Skeletal muscle tissue (tissue), 4 donors: ENCODE results near the gene ARID1B. TPM values are rescaled to one million over a fixed set of nuclear protein-coding genes. Genes with fewer than 3 reads are reported as not detected.

ENCODE experiments used
- H3K27ac ChIP-seq: one replicate; pipeline ENCODE4 v1.7.0; 2013; ENCODE audit warnings: mild to moderate bottlenecking, low read depth, low read length, inconsistent platforms
- H3K27me3 ChIP-seq, 3 donors: one replicate each; pipeline ENCODE4 v1.7.0; 2013; ENCODE audit warnings: low read length in 3 of 3; ENCODE audit not compliant: control insufficient read depth in 3 of 3, insufficient read depth in 3 of 3
- H3K36me3 ChIP-seq, 3 donors: one replicate each; pipeline ENCODE4 v1.7.0; 2013; ENCODE audit warnings: low read length in 3 of 3; ENCODE audit not compliant: control insufficient read depth in 3 of 3, insufficient read depth in 3 of 3
- H3K4me1 ChIP-seq, 3 donors: one replicate each; pipeline ENCODE4 v1.7.0; 2013; ENCODE audit warnings: low read length in 3 of 3, mild to moderate bottlenecking in 3 of 3; ENCODE audit not compliant: control insufficient read depth in 3 of 3, insufficient read depth in 3 of 3
- H3K4me3 ChIP-seq, 3 donors: one replicate each; pipeline ENCODE4 v1.7.0; 2013; ENCODE audit warnings: low read length in 3 of 3
- H3K9ac ChIP-seq, 3 donors: one replicate each; pipeline ENCODE4 v1.7.0; 2013; ENCODE audit warnings: low read length in 3 of 3, mild to moderate bottlenecking in 3 of 3, moderate library complexity in 2 of 3, low read depth in 1 of 3
- H3K9me3 ChIP-seq, 3 donors: one replicate each; pipeline ENCODE4 v1.7.0; 2013; ENCODE audit warnings: low read length in 3 of 3; ENCODE audit not compliant: control insufficient read depth in 3 of 3
- total RNA-seq: library from RNA; depleted of rRNA; stranded (reverse); fragments of >200 nt; gene quantifications from one replicate; pipeline ENCODE4 v1.2.3, GENCODE V29; 2014
- donor health status: Osteomylitis.

Gene ARID1B
- total RNA-seq, 1 donor from 2014 or later = 73.6 TPM

DNA sequence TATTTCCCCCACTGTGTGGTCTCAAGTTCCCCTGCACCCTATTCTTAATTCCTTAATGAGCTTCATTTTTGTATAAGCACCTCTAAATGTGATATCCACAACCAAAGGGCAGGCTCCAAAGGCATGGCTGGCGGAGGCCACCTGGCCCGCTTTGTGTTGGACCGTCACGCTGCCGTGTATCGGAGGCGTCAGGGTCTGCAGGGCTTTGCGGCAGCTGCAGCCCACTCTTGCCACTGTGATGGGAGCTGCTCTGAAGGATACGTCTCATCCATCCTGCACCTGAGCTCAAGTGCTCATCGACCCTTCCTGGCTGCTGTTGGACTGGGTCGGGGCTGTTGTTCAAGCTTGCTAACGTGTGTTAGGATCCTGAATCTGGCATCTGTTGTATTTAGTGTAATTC lies 177.6 kb downstream of the ARID1B start:
- H3K4me1 ChIP-seq = peaks cover 55 to 57% (median 55%) of the 10 kb centered on the region in 3 donors
- peak overlapping the region; percentile 95 for H3K27ac ChIP-seq
- H3K9me3 ChIP-seq = no peaks in the 10 kb centered on the region
- H3K27me3 ChIP-seq = no peaks in the 10 kb centered on the region
- no peaks in the 10 kb centered on the region for H3K36me3 ChIP-seq
- peak overlapping the region; percentile 11 to 49 (median 41) for H3K4me3 ChIP-seq
- H3K9ac ChIP-seq = peak overlapping the region; percentile 30 to 58 (median 57)

DNA sequence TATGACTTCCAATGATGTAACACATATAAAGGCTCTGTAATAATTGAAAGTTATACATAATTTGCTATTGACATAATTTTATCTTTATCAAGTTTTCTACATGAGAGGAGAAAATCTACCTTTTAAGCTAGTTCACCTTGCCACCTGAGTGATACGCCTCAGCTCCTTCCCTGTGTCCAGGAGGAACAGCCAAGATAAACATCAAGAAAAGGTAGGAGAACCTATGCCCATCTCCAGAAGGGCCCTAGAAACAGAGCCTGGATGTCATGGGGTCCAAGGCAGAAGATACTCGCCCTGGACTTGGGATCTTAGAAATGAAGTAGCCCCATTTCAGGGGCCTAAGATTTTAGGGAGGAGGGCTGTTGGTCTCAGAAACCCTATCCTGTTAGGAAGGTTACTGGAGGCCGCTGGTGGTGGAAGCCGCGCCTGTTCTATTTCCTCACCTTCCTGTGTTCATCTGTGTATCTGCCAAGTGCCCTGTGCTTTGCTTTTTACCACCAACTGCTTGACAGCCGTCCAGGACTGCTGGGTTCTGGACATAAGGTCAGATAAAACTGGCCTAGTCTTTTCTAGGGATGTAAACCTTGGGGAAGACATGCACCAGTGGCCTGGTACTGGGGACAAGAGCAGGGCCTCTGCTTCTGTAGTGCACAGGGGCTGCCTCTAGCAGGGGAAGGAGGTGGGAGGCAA lies 178.5 kb downstream of the ARID1B start:
- peak overlapping the region; percentile 95 for H3K27ac ChIP-seq
- H3K4me1 ChIP-seq = peaks cover 51 to 57% (median 51%) of the 10 kb centered on the region in 3 donors
- H3K9me3 ChIP-seq = no peaks in the 10 kb centered on the region
- no peaks in the 10 kb centered on the region for H3K36me3 ChIP-seq
- no peaks in the 10 kb centered on the region for H3K27me3 ChIP-seq
- peak overlapping the region; percentile 43 to 61 (median 58) for H3K9ac ChIP-seq
- H3K4me3 ChIP-seq = peak overlapping the region; percentile 10 to 34 (median 23)

DNA sequence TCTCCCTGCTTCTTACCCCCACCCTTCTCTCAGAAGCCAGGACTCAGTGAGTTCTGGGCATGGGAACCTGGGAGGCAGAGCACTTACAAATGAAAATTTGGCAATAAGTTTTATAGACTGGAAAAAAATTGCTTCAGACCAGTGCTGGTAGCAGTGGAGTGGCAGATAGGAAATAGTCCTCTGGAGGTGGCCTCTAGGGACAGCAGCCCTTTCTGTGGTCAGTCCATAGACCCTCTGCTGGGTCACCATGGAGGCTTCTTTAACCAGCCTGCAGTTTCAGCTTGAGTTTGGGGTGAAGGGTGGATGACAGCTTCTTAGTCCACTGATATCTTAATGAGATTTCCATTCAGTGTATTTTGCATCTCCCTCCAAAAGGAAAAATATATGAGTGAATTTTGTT lies 179.1 kb downstream of the ARID1B start:
- Histone ChIP-seq H3K36me3 (no peaks in the 10 kb centered on the region), H3K27ac (peak overlapping the region; percentile 95), H3K27me3 (no peaks in the 10 kb centered on the region), H3K4me1 (peaks cover 50 to 57% (median 52%) of the 10 kb centered on the region in 3 donors), H3K4me3 (no peak overlapping the region), H3K9me3 (no peaks in the 10 kb centered on the region), H3K9ac (peak overlapping the region; percentile 19 to 61 (median 43))

- Histone ChIP-seq H3K9ac (no peak overlapping the region), H3K9me3 (no peaks in the 10 kb centered on the region), H3K4me3 (no peak overlapping the region), H3K27ac (peak overlapping the region; percentile 95), H3K36me3 (no peaks in the 10 kb centered on the region), H3K4me1 (peaks cover 43 to 51% (median 49%) of the 10 kb centered on the region in 3 donors), H3K27me3 (no peaks in the 10 kb centered on the region)
Measured at GRCh38 chr6:156957931-156958547, 180.9 kb downstream of the ARID1B start.

DNA sequence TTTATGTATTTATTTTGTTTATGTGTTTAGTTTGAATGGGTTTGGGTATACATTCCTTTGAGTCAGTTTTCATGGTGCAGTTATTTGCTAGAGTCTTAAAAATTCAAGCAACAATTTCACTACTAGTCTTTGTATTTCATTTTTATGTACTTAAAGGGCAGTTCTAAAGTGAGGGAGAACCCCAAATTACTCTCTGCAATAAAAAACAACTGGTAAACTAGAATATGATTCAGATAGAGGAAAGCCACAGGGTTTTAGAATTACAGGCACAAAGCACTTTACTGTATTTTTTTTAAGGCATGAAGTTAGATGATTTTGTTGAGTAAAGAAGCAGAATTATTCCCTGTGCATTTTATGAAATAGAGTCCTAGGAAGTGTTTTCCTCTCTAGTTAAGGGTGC lies 183.3 kb downstream of the ARID1B start:
- no peak overlapping the region for H3K27ac ChIP-seq
- no peak overlapping the region for H3K4me3 ChIP-seq
- no peak overlapping the region for H3K9ac ChIP-seq
- H3K9me3 ChIP-seq = no peaks in the 10 kb centered on the region
- H3K36me3 ChIP-seq = no peaks in the 10 kb centered on the region
- no peaks in the 10 kb centered on the region for H3K27me3 ChIP-seq
- peaks cover 37 to 40% (median 39%) of the 10 kb centered on the region in 3 donors for H3K4me1 ChIP-seq

DNA sequence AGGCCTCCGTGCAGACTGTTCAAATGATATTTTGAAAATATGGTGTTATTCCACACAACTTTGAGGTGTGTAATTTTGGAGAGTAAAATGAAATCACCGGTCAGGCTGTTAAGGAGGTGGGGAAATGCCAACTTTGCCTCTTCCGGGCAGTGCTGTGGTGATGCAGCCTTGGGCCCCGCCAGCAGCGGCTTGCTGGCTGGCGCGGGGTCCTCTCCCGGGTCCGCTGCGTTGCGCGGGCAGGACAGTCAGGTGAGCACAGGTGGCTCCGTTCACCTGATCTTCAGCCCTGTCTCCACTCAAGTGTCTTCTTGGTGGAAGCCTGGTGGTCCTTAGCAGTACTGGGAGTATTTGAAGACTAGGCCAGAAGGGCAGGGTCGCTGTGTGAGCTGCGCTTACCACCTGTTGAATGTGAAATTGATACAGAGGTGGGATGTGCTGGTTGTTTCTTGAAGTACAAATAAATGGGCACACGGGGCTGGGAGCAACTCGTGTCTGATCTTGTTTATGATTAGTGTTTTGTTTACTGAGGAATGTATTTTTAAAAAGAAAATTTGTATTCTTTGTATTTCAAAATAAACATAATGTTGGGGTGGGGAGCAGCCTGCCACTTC lies 184.2 kb downstream of the ARID1B start:
- H3K4me3 ChIP-seq = no peak overlapping the region
- no peaks in the 10 kb centered on the region for H3K36me3 ChIP-seq
- no peaks in the 10 kb centered on the region for H3K27me3 ChIP-seq
- H3K4me1 ChIP-seq = peaks cover 28 to 32% (median 30%) of the 10 kb centered on the region in 3 donors
- no peak overlapping the region for H3K9ac ChIP-seq
- no peak overlapping the region for H3K27ac ChIP-seq
- no peaks in the 10 kb centered on the region for H3K9me3 ChIP-seq

- peaks cover 16 to 21% (median 17%) of the 10 kb centered on the region in 3 donors for H3K4me1 ChIP-seq
- no peaks in the 10 kb centered on the region for H3K9me3 ChIP-seq
- H3K27ac ChIP-seq = peak overlapping the region; percentile 66
- no peaks in the 10 kb centered on the region for H3K27me3 ChIP-seq
- H3K36me3 ChIP-seq = no peaks in the 10 kb centered on the region
- H3K4me3 ChIP-seq = peak overlapping the region; percentile 58 to 66 (median 61)
- peak overlapping the region; percentile 55 to 71 (median 66) for H3K9ac ChIP-seq
Measured at GRCh38 chr6:156963712-156964700, 186.8 kb downstream of the ARID1B start.

- H3K9me3 ChIP-seq = no peaks in the 10 kb centered on the region
- no peak overlapping the region for H3K27ac ChIP-seq
- H3K9ac ChIP-seq = no peak overlapping the region
- no peak overlapping the region for H3K4me3 ChIP-seq
- no peaks in the 10 kb centered on the region for H3K27me3 ChIP-seq
- H3K36me3 ChIP-seq = no peaks in the 10 kb centered on the region
- H3K4me1 ChIP-seq = peaks cover 34 to 46% (median 38%) of the 10 kb centered on the region in 3 donors
Measured at GRCh38 chr6:156967852-156968251, 190.7 kb downstream of the ARID1B start.

DNA sequence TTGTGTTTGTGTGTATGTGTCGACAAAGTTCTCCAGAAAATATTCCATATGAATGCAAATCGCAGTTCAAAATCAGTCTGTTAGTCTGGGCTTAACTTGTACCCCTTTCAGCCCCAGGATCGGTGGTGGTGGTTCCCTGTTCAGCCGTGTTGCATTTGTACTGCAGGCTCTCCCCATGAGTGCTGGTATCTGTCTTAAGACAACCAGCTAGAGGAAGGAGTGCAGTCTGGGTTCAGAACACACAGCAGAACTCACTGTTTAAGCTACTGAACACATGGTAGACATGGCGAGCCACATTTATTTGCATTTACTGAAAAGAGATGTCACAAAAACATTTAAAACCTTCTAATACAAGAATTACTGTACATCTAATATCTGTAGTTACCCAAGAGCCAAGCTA lies 192.1 kb downstream of the ARID1B start:
- H3K36me3 ChIP-seq = no peaks in the 10 kb centered on the region
- peak overlapping the region; percentile 44 for H3K27ac ChIP-seq
- H3K9ac ChIP-seq = no peak overlapping the region
- H3K9me3 ChIP-seq = no peaks in the 10 kb centered on the region
- H3K4me1 ChIP-seq = peaks cover 28 to 38% (median 33%) of the 10 kb centered on the region in 3 donors
- H3K4me3 ChIP-seq = no peak overlapping the region
- H3K27me3 ChIP-seq = no peaks in the 10 kb centered on the region
